Putamen (tissue), 1 donor: ENCODE data around the gene SPATA20.

Experiments
- DNase-seq: peaks from one replicate; pipeline ENCODE4 v3.0.0-alpha.2; 2016; ENCODE audit warnings: low spot score

SPATA20 gene

DNA sequence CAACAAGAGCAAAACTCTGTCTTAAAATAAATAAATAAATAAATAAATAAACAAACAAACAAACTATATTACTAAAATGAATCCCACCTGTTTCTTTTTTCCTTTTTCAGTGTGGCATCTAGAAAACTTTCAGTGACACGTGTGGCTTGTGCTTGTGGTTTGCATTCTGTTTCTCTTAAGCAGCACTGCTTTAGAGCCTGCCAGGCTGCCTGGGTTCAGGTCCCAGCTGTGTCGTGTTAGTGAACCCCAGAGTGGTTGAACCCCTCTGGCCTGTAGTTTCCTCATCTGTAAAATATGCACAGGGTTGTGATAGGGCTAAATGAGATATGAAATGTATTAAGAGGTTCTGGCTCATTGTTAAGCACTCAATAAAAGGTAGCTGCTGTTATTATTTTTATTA lies 26.5 kb upstream of the SPATA20 start:
- DNase-seq, result no peak

DNA sequence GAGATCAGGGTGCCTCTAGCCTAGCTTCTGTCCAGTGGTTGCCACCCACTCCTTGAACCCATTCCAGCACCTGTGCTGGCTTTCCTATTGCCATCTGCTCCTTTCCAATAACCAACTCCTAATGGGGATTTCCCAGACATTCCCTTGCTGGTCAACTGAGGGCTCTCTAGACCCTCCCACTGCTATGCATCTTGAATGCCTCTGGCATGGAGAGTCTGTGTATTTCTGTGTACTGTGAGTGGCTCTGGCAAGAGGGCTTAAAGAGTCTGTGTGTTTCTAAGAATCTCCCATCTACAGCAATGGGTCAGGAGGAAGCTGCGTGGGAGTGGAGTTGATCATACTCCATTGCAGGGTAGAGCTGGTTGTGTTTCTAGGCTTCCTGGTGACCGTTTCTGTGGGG lies 25.5 kb upstream of the SPATA20 start:
- no peak for DNase-seq

- DNase-seq, result no peak
Measured at GRCh38 chr17:50522766-50523165, 24.2 kb upstream of the SPATA20 start.

DNA sequence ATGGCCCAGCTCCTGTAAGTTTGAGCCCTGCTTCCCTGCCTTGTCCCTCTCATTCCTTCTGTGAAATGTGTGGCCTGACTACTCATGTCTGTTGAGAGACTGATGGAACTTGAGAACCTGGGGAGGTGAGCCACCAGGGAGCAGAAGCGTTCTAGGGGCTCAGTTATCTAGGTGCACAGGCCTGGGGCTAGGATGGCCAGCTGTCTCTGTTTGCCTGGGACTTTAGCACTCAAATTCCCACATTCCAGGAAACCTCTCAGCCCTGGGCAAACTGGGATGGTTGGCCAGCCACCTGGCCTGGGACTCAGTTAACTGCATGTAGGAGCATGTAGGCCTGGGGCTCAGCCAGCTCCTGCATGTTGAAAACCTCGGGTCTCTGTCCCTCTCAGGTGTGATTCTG lies 23.8 kb upstream of the SPATA20 start:
- no peak for DNase-seq

DNA sequence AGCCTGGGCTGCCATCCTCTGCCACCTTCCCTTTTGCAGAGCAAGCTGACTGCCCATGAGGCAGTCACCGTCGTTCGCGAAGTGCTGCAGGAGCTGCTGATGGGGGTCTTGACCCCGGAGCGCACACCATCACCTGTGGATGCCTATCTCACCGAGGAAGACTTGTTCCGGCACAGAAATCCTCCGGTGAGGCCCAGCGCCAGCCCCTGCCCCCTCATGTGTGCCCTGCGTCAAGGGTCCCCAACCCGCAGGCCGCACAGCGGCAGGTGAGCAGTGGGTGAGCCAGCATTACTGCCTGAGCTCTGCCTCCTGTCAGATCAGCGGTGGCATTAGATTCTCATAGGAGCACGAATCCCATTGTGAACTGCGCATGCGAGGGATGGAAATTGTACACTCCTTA lies 22.1 kb upstream of the SPATA20 start:
- DNase-seq, result no peak

DNA sequence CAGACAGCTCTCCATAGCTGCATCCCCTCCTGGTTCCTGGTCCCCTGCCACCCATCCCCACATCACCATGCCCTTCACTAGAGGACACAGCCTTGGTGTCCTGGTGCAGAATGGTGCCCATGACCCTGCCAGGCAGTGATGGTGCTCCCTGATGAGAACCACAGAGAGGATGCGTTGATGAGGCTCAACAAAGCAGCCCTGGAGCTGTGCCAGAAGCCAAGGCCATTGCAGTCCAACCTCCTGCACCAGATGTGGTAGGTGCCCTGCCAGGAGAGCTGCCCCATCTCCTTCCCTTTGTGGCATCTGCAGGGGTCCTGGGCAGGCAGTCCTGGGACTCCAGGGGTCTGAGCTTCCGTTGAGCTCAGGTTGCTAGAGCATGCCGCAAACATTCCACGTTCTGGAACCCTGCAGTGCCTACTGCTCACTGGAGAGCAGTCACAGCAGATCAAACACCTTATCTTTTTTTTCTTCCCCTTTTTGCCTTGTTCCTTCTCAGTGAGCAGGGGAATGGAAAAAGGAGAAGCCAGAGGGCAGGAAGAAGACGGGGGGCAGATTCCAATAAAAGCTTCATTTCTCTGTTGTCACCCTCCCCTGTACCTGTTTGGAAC lies 19.7 kb upstream of the SPATA20 start:
- DNase-seq, result no peak

- DNase-seq, result no peak
Measured at GRCh38 chr17:50527949-50528474, 19.0 kb upstream of the SPATA20 start.

DNA sequence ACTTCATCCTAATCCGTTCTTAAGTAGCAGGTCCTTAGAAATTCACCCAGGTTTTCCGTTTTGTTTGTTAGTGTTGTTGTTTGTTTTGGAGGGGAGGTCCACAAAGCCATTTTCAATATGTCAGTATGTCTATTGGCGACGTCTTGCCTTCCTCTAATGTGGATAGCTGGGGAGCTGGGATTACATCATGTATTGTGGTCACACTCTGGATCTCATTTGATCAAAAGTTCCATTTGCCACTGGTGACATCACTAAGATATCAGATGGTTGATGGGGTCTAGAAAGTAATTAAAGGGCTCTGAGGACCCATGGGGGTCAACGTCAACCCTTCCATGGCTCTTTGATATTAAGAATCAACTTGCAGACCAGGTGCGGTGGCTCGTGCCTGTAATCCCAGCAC lies 17.1 kb upstream of the SPATA20 start:
- DNase-seq, result no peak

DNA sequence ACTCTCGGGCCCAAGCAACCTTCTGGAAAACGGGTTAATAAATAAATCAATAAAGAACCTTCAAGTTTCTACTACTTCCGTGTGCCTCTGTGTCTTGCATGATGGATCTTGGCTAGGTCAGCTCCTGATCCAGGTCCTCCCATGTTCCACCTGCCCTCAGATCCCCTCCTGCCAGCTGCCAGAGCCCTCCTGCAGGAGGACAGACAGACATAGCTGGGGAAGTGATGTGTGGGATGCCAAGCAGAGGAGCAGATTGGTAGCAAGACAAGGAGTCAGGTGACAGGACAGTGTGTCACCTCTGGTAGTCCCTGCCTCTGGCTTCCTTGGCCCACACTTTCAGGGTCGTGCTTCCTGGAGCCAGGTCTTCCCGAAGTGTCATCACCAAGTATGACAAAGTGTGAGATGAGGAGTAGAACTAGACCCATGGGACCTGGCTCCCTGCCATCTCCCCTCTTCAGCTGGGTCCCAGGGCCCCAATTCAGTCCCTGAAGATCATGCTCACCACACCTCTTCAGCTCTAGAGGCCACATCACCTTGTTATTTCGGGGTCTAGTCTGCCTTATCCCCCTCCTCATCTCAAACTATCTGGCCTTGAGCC lies 15.4 kb upstream of the SPATA20 start:
- no peak for DNase-seq

- no peak for DNase-seq
Measured at GRCh38 chr17:50532452-50533024, 14.4 kb upstream of the SPATA20 start, which contains the start of gene EPN3. TSS of gene EPN3 (plus strand) at chr17:50532735. CDS start at chr17:50536557, 3,822 bp downstream.

DNA sequence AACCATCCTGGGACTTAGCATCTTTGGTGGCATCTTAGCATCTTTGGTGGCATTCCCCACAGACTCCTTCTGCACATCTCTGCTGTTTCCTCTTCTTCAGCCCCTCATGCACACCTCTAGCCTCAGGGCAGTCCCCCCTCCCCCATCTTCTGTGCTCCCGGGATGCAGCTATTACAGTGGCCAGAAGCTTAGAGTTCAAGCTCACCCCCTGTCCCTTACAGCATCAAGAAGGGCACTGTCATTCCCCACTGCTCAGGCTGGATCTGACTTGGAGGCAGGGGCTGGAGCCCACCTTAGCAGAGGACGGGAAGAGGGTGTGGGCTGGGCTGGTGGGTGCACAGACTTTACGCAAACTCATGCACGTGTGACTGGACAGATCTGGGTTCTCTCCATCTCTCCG lies 13.8 kb upstream of the SPATA20 start:
- DNase-seq, result no peak

DNA sequence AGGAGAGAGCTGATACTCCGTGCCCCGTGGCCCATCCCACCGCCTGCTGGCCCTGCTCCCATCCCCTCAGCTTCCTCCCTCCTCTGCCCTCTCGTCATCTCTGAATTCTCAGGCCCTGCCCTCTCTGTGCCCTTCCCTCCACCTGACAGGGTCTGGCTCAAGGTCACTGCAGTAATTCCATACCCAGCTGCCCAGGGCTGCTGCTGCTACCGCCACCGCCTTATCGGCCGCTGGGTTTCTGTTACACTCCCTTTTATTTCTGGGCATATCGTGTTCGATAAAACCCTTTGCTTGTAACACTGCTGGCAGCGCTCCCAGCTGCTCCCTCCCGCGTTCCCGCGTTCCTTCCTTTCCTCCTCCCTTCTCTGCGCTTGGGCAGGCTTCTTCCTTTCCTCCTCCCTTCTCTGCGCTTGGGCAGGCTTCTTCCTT lies 13.2 kb upstream of the SPATA20 start:
- no peak for DNase-seq

- DNase-seq, result no peak
Measured at GRCh38 chr17:50534222-50534978, 12.6 kb upstream of the SPATA20 start.

DNA sequence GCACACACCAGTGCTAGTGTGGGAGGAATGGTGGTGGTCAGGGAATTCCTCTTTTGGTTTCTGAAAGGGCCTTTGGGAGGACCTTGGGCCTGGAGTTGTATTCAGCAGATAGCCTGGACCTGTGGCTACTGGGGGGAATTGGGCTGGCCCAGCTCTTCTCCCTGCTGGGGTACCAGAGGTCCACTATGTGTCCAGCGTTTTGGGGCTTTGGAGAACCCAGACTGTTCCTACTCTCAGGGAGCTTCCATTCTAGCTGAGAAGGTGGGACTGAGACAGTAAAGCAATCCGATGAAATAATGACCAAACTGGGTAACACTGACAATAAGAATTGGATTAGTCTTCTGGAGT lies 12.0 kb upstream of the SPATA20 start:
- no peak for DNase-seq

GRCh38 chr17:50535407-50535806 lies 11.6 kb upstream of the SPATA20 start:
- no peak for DNase-seq

DNA sequence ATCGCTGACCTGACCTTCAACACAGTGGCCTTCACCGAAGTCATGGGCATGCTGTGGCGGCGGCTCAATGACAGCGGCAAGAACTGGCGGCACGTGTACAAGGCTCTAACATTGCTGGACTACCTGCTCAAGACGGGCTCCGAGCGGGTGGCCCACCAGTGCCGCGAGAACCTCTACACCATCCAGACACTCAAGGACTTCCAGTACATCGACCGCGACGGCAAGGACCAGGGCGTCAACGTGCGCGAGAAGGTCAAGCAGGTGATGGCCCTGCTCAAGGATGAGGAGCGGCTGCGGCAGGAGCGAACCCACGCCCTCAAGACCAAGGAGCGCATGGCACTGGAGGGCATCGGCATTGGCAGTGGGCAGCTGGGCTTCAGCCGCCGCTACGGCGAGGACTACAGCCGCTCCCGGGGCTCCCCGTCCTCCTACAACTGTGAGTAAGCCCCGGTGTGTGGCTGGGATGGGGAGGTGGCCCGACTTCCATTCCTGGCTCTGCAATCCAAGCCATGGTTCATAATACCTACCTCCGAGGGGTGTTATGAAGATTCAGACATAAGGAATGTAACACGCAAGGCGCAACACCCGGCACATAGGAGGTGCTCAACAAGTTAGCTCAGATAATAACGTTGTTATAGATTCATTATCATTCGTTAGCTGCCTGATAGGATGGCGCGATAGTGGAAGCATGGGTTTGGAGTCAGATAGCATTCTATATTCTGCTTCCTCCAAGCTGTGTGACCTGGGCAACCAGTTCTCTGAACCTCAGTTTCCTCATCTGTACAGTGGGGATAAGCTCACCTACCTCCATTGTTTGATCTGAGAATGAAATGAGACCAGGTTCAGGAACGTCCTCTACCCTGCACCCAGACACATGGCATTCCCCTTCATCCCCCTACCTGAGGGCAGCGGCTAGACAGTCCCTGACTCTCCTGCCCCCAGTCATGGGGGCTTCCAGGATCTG lies 10.0 kb upstream of the SPATA20 start:
- DNase-seq, result no peak

DNA sequence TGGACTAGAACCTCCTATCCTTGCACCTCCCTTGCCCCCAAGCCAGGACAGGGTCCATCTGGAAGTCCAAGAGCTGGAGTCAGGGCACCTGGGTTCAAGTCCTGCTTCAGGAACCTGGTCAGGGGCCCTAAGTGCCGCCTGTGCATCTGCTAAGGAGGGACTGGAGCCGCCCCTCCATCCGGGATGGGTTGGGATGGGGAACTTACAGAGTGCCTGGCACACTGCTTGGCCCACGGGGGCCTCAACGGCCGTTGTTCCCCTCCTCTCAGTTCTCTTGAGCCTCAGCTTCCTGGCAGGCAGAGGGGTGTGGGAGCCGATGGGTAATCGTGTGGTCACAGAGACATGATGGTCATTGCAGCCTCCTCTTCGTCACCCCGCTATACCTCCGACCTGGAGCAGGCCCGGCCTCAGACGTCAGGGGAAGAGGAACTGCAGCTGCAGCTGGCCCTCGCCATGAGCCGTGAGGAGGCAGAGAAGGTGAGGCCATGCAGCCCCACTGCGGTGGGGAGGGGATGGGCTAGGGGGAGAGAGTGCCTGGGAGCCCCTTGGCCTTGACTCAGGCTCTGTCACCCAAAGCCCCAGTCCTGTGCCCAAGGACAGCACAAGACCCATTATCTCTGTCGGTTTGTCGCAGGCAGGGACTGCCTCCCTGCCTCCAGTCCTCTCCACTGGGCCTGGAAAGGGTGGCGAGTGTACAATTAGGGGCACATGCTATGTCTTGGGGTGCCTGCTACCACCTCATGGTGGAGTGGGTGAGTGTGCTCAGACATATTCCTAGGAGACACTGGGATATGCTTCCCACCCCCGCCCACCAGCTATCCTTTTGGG lies 9.0 kb upstream of the SPATA20 start:
- no peak for DNase-seq

DNA sequence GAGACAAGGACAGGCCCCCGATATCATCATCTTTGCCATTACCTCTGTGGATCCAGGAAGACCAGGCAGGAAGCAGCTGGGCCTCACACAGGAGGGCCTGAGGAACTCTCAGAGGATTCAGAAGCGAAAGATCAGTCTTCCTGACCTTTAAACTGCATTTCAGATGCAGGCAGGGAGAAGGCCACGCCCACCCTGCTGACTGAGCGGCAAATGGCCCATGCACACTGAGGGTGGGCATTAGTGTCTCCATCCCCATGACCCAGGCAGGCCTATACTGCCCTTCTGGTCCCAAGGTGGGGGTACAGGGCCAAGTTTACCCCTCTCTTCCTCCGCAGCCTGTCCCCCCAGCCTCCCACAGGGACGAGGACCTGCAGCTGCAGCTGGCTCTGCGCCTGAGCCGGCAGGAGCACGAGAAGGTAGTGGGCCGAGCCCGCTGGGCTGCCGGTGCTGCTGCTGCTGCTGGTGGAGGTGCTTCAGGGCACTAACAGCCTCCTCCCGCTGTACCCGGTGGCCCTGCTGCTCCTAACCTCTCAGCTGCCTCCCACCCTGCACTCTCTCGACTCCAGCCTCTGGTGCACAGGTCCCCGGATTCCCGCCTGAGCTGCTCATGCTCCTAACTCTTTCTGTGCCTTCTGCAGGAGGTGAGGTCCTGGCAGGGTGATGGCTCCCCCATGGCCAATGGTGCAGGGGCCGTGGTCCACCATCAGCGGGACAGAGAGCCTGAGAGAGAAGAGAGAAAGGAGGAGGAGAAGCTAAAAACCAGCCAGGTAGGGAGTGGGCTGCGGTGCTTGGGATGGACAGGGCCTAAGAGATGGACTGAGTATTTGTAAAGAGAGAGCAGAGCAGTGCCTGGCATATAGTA lies 8.2 kb upstream of the SPATA20 start:
- no peak for DNase-seq

DNA sequence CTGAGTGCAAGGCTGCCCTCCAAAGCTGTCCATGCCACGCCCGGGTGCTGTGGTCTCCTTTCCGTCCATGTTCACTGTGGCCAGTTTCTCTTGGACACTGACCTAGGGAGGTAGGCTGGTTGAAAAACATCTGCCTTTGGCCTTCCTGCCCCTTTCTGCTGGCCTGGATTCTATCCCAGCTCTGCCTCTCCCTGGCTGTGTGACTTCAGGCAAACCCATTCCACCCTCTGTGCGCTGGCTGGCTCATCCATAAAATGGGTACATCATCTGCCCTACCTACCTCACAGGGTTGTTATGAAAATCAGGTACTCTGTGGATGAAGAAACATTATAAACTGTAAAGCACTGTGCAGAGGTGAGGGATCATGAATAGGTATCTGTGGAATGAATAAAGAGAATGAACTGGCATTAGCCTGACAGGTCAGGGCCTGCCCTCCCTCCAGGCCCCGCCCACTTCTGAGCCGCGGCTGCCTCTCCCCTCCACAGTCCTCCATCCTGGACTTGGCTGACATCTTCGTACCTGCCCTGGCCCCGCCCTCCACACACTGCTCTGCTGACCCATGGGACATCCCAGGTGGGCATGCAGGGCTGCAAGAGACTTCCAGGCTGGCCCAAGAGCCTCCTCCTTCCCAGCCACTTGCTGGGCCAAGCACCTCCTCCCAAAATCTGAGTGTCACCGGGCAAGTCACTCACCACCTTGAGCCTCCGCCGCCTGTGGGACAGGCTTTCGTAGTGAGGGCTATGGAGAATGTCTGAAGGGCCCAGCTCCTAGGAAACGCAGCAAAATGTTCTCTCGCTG lies 7.0 kb upstream of the SPATA20 start:
- DNase-seq, result no peak
